SK-N-SH treated with all-trans-retinoic acid at 6 μM for 48 hours (cell line): ENCODE measurements around the gene KDM5A.

ENCODE experiments used
- ATAC-seq: fragments of 200-7000 bp; cut with Tn5 transposase; 3 replicates; pipeline ENCODE4 v1.9.1; 2020; ENCODE audit warnings: mild to moderate bottlenecking, moderate library complexity
- ARNTL ChIP-seq: fragments of 450-650 bp; formaldehyde crosslinking; IDR thresholded peaks from 2 replicates; pipeline ENCODE4 v1.5.0; 2020; ENCODE audit warnings: low read depth, mild to moderate bottlenecking, moderate library complexity, borderline replicate concordance
- BACH2 ChIP-seq: fragments of 250-450 bp; sonication (Bioruptor Pico); IDR thresholded peaks from 2 replicates; pipeline ENCODE4 v1.9.0; 2021; ENCODE audit warnings: mild to moderate bottlenecking, borderline replicate concordance
- CSDC2 ChIP-seq: fragments of 250-450 bp; sonication (Bioruptor Pico); IDR thresholded peaks from 2 replicates; pipeline ENCODE4 v1.5.0; 2020; ENCODE audit warnings: mild to moderate bottlenecking, moderate library complexity
- ESRRG ChIP-seq: fragments of 250-450 bp; sonication (Bioruptor Pico); IDR thresholded peaks from 2 replicates; pipeline ENCODE4 v1.6.1; 2021; ENCODE audit warnings: mild to moderate bottlenecking
- GLIS3 ChIP-seq: fragments of 250-450 bp; sonication (Bioruptor Pico); IDR thresholded peaks from 2 replicates; pipeline ENCODE4 v1.5.0; 2020; ENCODE audit warnings: mild to moderate bottlenecking, moderate library complexity
- ISL1 ChIP-seq: fragments of 250-450 bp; sonication (Bioruptor Pico); IDR thresholded peaks from 2 replicates; pipeline ENCODE4 v2.1.2; 2022; ENCODE audit warnings: mild to moderate bottlenecking, moderate library complexity
- OSR1 ChIP-seq: fragments of 250-450 bp; sonication (Bioruptor Pico); IDR thresholded peaks from 2 replicates; pipeline ENCODE4 v1.8.0; 2022; ENCODE audit warnings: moderate library complexity, mild to moderate bottlenecking, inconsistent platforms
- RARB ChIP-seq: fragments of 250-450 bp; sonication (Bioruptor Pico); IDR thresholded peaks from 2 replicates; pipeline ENCODE4 v1.8.0; 2021; ENCODE audit warnings: mild to moderate bottlenecking, moderate library complexity
- SNAI2 ChIP-seq: fragments of 250-450 bp; sonication (Bioruptor Pico); IDR thresholded peaks from 2 replicates; pipeline ENCODE4 v1.5.0; 2020; ENCODE audit warnings: mild to moderate bottlenecking, moderate library complexity
- TCF4 ChIP-seq: fragments of 250-450 bp; sonication (Bioruptor Pico); IDR thresholded peaks from 2 replicates; pipeline ENCODE4 v1.8.0; 2021; ENCODE audit warnings: mild to moderate bottlenecking, moderate library complexity, borderline replicate concordance
- ZC3H10 ChIP-seq: fragments of 250-450 bp; sonication (Bioruptor Pico); IDR thresholded peaks from 2 replicates; pipeline ENCODE4 v1.5.1; 2021; ENCODE audit warnings: mild to moderate bottlenecking, moderate library complexity
- ZFP3 ChIP-seq: fragments of 250-450 bp; sonication (Bioruptor Pico); IDR thresholded peaks from 2 replicates; pipeline ENCODE4 v1.5.0; 2020; ENCODE audit warnings: mild to moderate bottlenecking, moderate library complexity
- ZFP30 ChIP-seq: fragments of 450-650 bp; formaldehyde crosslinking; IDR thresholded peaks from 2 replicates; pipeline ENCODE4 v1.5.0; 2022; ENCODE audit warnings: mild to moderate bottlenecking, moderate library complexity
- ZNF565 ChIP-seq: fragments of 450-650 bp; formaldehyde crosslinking; conservative IDR thresholded peaks from 2 replicates; pipeline ENCODE4 v1.5.0; 2020; ENCODE audit warnings: low read depth, mild to moderate bottlenecking, moderate library complexity
- ZNF70 ChIP-seq: fragments of 450-650 bp; formaldehyde crosslinking; IDR thresholded peaks from 2 replicates; pipeline ENCODE4 v1.5.0; 2020; ENCODE audit warnings: mild to moderate bottlenecking, moderate library complexity
- ZNF8 ChIP-seq: fragments of 450-650 bp; formaldehyde crosslinking; IDR thresholded peaks from 2 replicates; pipeline ENCODE4 v1.5.0; 2020; ENCODE audit warnings: mild to moderate bottlenecking, moderate library complexity
- TF ChIP-seq, protein P1 (sequence below): fragments of 250-450 bp; sonication (Bioruptor Pico); IDR thresholded peaks from 2 replicates; pipeline ENCODE4 v1.8.0; 2020; ENCODE audit warnings: mild to moderate bottlenecking, moderate library complexity, borderline replicate concordance
- TF ChIP-seq, protein P2 (sequence below): fragments of 250-450 bp; sonication (Bioruptor Pico); IDR thresholded peaks from 2 replicates; pipeline ENCODE4 v1.5.1; 2021; ENCODE audit warnings: mild to moderate bottlenecking, moderate library complexity
- TF ChIP-seq, protein P3 (sequence below): fragments of 250-450 bp; sonication (Bioruptor Pico); IDR thresholded peaks from 2 replicates; pipeline ENCODE4 v1.5.0; 2020; ENCODE audit warnings: mild to moderate bottlenecking, moderate library complexity
- TF ChIP-seq, protein P4 (sequence below): fragments of 250-450 bp; sonication (Bioruptor Pico); IDR thresholded peaks from 2 replicates; pipeline ENCODE4 v1.8.0; 2021; ENCODE audit warnings: low read depth, mild to moderate bottlenecking, moderate library complexity, borderline replicate concordance
- TF ChIP-seq, protein P5 (sequence below): fragments of 250-450 bp; sonication (Bioruptor Pico); IDR thresholded peaks from 2 replicates; pipeline ENCODE4 v1.5.1; 2020; ENCODE audit warnings: low read depth, mild to moderate bottlenecking, moderate library complexity

Gene KDM5A

DNA sequence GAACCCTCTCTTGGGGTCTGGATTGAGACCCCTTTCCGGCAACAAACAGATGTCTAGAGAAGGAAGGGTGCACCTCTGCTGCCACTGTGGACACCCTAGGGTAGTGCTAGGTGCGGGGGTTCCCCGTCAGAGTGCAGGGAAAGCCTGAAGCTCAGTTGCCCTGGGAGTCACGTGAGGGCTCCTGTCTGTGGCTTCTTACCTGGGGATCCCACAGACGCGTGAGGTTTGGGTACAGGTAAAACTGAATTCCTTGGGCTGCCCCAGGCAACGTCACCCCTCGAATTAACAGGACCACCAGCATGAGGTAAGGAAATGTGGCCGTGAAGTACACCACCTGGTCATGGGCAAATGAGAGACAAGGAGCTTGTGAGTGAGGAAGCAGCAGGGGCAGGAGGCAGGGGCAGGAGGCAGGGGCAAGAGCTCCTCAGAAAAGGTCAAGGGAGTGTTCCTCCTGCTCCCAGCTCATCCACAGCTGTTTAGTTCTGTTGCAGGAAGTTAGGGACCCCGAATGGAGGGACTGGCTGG lies 154.2 kb downstream of the KDM5A start:
- no peak for ATAC-seq
- no peak for TF ChIP-seq ZNF8

DNA sequence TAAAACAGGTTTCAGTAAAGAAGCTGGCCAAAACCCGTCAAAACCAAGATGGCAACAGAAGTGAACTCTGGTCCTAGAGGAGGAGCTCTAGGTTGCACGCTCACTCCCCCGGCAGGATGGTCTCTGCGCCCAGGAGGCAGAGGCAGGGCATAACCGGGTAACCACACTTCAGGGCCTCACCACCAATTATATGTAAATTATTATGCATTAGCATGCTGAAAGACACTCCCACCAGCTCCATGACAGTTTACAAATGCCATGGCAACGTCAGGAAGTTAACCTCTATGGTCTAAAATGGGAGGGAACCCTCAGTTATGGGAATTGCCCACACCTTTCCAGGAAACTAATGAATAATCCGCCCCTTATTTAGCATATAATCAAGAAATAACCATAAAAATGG lies 155.1 kb downstream of the KDM5A start:
- TF ChIP-seq ZNF70 (CRISPR knock-in tag) (no peak), BACH2 (CRISPR knock-in tag) (no peak), OSR1 (CRISPR knock-in tag) (no peak), ZNF565 (CRISPR knock-in tag) (no peak), ZNF8 (no peak), ZFP30 (CRISPR knock-in tag) (no peak), GLIS3 (no peak), ZFP3 (CRISPR knock-in tag) (no peak), ZC3H10 (no peak)
- TF ChIP-seq, protein P1, sequence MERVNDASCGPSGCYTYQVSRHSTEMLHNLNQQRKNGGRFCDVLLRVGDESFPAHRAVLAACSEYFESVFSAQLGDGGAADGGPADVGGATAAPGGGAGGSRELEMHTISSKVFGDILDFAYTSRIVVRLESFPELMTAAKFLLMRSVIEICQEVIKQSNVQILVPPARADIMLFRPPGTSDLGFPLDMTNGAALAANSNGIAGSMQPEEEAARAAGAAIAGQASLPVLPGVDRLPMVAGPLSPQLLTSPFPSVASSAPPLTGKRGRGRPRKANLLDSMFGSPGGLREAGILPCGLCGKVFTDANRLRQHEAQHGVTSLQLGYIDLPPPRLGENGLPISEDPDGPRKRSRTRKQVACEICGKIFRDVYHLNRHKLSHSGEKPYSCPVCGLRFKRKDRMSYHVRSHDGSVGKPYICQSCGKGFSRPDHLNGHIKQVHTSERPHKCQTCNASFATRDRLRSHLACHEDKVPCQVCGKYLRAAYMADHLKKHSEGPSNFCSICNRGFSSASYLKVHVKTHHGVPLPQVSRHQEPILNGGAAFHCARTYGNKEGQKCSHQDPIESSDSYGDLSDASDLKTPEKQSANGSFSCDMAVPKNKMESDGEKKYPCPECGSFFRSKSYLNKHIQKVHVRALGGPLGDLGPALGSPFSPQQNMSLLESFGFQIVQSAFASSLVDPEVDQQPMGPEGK (CRISPR knock-in tag), result no peak
- TF ChIP-seq, protein P2, sequence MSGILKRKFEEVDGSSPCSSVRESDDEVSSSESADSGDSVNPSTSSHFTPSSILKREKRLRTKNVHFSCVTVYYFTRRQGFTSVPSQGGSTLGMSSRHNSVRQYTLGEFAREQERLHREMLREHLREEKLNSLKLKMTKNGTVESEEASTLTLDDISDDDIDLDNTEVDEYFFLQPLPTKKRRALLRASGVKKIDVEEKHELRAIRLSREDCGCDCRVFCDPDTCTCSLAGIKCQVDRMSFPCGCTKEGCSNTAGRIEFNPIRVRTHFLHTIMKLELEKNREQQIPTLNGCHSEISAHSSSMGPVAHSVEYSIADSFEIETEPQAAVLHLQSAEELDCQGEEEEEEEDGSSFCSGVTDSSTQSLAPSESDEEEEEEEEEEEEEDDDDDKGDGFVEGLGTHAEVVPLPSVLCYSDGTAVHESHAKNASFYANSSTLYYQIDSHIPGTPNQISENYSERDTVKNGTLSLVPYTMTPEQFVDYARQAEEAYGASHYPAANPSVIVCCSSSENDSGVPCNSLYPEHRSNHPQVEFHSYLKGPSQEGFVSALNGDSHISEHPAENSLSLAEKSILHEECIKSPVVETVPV (CRISPR knock-in tag), result no peak
- ATAC-seq, result no peak

DNA sequence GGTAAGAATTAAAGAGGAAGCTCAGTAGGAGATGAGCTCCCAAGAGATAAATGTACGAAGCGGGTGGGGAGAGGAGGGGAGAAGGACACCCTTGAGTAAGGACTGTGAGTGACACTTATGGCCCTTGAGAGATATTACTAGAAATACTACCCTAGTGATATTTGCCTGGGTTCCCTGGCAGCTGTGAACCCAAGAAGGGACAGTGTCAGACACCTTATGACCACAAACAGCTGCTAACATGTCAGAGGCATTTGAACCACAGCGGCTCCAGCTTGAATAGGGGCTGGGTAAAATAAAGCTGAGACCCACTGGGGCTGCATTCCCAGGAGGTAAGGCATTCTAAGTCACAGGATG lies 155.5 kb downstream of the KDM5A start:
- ATAC-seq, result no peak
- no peak for TF ChIP-seq ZC3H10
- TF ChIP-seq TCF4, result no peak
- TF ChIP-seq, protein P3, sequence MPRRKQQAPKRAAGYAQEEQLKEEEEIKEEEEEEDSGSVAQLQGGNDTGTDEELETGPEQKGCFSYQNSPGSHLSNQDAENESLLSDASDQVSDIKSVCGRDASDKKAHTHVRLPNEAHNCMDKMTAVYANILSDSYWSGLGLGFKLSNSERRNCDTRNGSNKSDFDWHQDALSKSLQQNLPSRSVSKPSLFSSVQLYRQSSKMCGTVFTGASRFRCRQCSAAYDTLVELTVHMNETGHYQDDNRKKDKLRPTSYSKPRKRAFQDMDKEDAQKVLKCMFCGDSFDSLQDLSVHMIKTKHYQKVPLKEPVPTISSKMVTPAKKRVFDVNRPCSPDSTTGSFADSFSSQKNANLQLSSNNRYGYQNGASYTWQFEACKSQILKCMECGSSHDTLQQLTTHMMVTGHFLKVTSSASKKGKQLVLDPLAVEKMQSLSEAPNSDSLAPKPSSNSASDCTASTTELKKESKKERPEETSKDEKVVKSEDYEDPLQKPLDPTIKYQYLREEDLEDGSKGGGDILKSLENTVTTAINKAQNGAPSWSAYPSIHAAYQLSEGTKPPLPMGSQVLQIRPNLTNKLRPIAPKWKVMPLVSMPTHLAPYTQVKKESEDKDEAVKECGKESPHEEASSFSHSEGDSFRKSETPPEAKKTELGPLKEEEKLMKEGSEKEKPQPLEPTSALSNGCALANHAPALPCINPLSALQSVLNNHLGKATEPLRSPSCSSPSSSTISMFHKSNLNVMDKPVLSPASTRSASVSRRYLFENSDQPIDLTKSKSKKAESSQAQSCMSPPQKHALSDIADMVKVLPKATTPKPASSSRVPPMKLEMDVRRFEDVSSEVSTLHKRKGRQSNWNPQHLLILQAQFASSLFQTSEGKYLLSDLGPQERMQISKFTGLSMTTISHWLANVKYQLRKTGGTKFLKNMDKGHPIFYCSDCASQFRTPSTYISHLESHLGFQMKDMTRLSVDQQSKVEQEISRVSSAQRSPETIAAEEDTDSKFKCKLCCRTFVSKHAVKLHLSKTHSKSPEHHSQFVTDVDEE (CRISPR knock-in tag), result no peak
- no peak for TF ChIP-seq ESRRG
- TF ChIP-seq RARB (CRISPR knock-in tag), result no peak
- no peak for TF ChIP-seq ISL1 (CRISPR knock-in tag)

DNA sequence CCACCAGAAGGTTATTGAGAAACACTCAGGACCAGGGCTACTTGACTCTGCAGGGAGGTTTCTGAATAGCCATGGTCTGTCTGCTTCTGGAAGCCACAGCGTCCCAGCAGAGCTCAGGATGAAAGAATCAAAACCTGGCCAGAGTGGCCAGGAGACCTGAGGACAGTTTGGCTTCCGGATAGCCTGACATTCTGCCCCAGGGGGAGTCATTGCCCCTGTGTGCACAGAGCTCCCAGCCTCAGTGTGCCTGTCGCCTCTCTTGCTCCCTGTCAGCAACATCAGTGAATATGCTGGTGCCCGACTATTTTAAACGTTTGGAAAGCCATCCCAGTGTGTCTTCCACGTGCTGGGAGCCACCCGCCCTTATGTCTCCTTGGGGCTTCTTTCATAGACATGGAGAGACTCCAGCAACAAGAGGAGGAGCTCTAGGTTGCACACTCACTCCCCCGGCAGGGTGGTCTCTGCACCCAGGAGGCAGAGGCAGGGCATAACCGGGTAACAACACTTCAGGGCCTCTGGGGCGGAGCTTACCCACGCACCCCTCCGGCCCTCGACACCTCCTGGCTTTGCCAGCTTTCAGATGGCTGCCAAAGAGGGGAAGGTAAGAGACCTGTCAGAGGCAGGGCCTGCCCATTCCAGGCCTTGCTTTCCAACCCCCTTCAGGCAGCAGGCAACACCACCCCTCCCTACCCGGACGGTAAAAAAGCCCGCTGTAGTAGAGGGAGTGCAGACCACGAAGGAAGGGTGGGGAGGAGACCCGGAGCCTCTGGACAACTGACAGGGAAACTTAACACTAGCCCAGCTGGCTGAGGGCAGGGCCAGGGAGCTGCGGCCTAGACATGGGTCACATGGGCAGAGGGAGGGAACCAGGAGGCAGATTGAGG lies 156.1 kb downstream of the KDM5A start:
- ATAC-seq, result no peak

More for the DNA sequence above, 156.1 kb downstream of the KDM5A start:
- TF ChIP-seq, protein P4, sequence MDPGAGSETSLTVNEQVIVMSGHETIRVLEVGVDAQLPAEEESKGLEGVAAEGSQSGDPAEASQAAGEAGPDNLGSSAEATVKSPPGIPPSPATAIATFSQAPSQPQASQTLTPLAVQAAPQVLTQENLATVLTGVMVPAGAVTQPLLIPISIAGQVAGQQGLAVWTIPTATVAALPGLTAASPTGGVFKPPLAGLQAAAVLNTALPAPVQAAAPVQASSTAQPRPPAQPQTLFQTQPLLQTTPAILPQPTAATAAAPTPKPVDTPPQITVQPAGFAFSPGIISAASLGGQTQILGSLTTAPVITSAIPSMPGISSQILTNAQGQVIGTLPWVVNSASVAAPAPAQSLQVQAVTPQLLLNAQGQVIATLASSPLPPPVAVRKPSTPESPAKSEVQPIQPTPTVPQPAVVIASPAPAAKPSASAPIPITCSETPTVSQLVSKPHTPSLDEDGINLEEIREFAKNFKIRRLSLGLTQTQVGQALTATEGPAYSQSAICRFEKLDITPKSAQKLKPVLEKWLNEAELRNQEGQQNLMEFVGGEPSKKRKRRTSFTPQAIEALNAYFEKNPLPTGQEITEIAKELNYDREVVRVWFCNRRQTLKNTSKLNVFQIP (CRISPR knock-in tag), result no peak
- no peak for TF ChIP-seq BACH2 (CRISPR knock-in tag)
- no peak for TF ChIP-seq ISL1 (CRISPR knock-in tag)
- TF ChIP-seq CSDC2 (CRISPR knock-in tag), result no peak
- no peak for TF ChIP-seq SNAI2 (CRISPR knock-in tag)
- TF ChIP-seq OSR1 (CRISPR knock-in tag), result no peak
- no peak for TF ChIP-seq ZNF8
- no peak for TF ChIP-seq ARNTL (CRISPR knock-in tag)
- TF ChIP-seq, protein P5, sequence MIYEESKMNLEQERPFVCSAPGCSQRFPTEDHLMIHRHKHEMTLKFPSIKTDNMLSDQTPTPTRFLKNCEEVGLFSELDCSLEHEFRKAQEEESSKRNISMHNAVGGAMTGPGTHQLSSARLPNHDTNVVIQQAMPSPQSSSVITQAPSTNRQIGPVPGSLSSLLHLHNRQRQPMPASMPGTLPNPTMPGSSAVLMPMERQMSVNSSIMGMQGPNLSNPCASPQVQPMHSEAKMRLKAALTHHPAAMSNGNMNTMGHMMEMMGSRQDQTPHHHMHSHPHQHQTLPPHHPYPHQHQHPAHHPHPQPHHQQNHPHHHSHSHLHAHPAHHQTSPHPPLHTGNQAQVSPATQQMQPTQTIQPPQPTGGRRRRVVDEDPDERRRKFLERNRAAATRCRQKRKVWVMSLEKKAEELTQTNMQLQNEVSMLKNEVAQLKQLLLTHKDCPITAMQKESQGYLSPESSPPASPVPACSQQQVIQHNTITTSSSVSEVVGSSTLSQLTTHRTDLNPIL (CRISPR knock-in tag), result no peak
